RWPE1 (cell line): ENCODE data around the gene STAC3.

ENCODE experiments used
- CTCF ChIA-PET: fragments of 350-600 bp; sonication (Branson Sonifier 250); formaldehyde crosslinking; extraction: SDS; loops from one replicate; lab custom pipeline; 2021; lab: Yijun Ruan, JAX
- POLR2A ChIA-PET: fragments of 400-600 bp; formaldehyde crosslinking; extraction: SDS; loops from one replicate; lab custom pipeline; 2020; ENCODE audit warnings: antibody characterized with exemption; ENCODE audit not compliant: low non-redundant PET; lab: Yijun Ruan, JAX
- DNase-seq: peaks from one replicate; pipeline ENCODE4 v3.0.0; 2012; ENCODE audit warnings: low spot score
- H3K27ac ChIP-seq: fragments of 450-650 bp; 2 replicates; pipeline ENCODE4 v1.5.1; 2017
- CTCF ChIP-seq: fragments of 450-650 bp; conservative IDR thresholded peaks from 2 replicates; pipeline ENCODE4 v1.5.1; 2017; ENCODE audit warnings: low read depth, mild to moderate bottlenecking

STAC3 gene

DNA sequence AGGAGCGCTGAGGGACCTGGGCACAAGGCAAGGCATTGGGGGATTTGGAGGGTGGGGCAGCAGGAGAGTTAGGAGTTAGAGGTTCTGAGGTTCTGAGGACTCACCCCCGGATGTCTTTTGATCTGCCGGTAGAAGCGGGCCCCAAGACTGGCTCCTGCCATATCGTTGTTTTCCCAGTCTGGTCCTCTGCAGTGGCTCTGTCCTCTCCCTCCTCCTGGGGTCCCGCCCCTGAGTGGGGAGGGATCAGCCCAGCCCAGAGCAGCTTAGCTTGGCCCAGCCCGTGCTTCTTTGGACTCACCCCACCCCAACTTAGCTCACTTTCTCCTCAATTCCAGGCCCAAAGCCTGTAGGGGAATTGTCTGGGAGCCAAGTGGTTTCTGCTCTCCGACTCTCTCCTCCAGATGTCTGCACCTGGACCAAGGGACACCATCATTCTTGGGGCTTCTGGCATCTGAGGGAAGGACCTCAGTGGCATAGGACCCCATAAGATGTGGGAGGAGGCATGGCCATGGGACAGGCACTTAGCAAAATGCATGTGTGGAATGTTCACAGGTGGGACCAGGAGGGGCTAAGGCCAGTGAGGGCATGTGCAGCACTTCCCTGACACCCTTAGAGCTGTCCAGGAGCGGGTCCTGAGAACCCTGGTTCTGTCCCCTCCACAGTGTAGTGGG, 13.9 kb downstream of the STAC3 start:
- TF ChIP-seq CTCF, result no peak
- no peak for DNase-seq
- ChIA-PET POLR2A (no interaction called here), CTCF (no interaction called here)
- peak overlapping the region; percentile 36 for H3K27ac ChIP-seq

DNA sequence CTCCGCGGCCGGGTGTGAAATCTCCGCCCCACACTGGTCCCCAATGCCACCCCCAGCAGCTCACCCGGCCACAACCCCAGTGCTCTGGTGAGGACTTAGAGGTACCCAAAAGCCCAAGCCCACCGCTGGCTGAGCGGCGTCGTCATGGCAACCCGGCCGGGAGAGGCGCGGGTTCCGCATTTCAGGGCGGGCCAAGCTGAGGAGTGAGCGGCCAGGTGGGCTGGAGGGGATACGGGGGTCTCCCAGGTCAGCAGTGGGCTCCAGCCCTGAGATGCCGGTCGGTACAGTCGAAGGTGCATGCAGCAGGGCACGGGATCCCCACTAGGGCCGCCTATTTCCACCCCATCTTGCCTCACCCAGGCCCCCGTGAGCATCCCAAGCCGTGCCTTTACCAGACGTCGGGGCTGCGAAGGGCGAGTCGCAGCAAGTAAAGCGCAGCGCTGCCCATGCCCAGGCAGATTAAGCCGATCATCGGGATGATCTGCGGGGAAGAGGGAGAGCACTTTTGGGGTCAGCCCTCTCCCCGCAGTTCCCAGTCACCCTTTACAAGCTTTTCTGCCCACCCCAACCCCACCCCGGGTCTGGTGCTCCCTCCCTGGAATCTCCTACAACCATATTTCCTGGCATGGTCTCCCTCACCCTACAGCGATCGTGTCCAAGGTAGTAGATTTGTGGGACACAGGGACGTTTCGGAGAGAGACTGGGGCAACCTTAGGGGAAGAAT, 14.6 kb downstream of the STAC3 start:
- DNase-seq, result no peak
- ChIA-PET POLR2A (no interaction called here), CTCF (interaction anchor here (1.8 kb wide), 1 partner anchor 22 kb away, joined by 10 read pairs; no protein-coding TSS in a partner anchor)
- no peak for TF ChIP-seq CTCF
- peak overlapping the region; percentile 36 for H3K27ac ChIP-seq

DNA sequence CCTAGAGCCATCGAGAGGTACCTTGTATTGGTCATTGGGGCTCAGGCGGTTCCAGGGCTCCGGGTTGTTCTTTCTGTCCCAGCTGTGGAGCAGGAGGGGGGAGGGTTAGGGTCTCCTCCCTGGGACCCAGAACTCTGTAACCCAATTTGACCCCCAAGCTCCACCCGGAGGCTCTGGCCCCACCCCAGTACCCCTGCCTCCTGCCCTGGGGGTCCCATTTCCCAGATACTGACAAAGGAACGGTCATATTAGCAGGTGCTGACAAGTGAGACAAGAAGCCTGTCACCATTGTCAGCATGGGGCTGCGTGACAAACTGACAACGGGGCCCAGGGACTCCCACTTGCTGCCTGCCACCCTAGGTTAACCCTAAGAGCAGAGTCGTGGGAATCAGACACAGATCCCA, 15.3 kb downstream of the STAC3 start:
- H3K27ac ChIP-seq, result peak overlapping the region; percentile 57
- TF ChIP-seq CTCF, result no peak
- CTCF ChIA-PET, result interaction anchor here (1.8 kb wide), 1 partner anchor 22 kb away, joined by 10 read pairs; no protein-coding TSS in a partner anchor
- DNase-seq, result no peak
- POLR2A ChIA-PET, result no interaction called here

GRCh38 chr12:57235017-57235727, 15.8 kb downstream of the STAC3 start:
- CTCF ChIA-PET, result interaction anchor here (1.8 kb wide), 1 partner anchor 21 kb away, joined by 10 read pairs; no protein-coding TSS in a partner anchor
- DNase-seq, result no peak
- peak overlapping the region; percentile 57 for H3K27ac ChIP-seq
- TF ChIP-seq CTCF, result no peak
- POLR2A ChIA-PET, result no interaction called here

- H3K27ac ChIP-seq, result peak overlapping the region; percentile 57
- ChIA-PET CTCF (no interaction called here), POLR2A (no interaction called here)
- DNase-seq, result no peak
- TF ChIP-seq CTCF, result no peak
Measured at GRCh38 chr12:57234571-57235016, 16.4 kb downstream of the STAC3 start.

DNA sequence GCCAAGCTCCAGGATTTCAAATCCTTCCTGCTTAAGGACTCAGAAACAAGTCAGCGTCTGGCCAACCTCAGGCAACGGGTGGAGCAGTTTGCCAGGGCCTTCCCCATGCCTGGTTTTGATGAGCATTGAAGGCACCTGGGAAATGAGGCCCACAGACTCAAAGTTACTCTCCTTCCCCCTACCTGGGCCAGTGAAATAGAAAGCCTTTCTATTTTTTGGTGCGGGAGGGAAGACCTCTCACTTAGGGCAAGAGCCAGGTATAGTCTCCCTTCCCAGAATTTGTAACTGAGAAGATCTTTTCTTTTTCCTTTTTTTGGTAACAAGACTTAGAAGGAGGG, 16.8 kb downstream of the STAC3 start:
- H3K27ac ChIP-seq, result peak overlapping the region; percentile 57
- no peak for TF ChIP-seq CTCF
- CTCF ChIA-PET, result no interaction called here
- POLR2A ChIA-PET, result no interaction called here
- no peak for DNase-seq
